Medulla oblongata (tissue), 1 donor: Measurements from ENCODE around the gene OXSM.

Source experiments
- DNase-seq: peaks from one replicate; pipeline ENCODE4 v3.0.0-alpha.2; 2015; ENCODE audit errors: extremely low spot score

OXSM gene

DNA sequence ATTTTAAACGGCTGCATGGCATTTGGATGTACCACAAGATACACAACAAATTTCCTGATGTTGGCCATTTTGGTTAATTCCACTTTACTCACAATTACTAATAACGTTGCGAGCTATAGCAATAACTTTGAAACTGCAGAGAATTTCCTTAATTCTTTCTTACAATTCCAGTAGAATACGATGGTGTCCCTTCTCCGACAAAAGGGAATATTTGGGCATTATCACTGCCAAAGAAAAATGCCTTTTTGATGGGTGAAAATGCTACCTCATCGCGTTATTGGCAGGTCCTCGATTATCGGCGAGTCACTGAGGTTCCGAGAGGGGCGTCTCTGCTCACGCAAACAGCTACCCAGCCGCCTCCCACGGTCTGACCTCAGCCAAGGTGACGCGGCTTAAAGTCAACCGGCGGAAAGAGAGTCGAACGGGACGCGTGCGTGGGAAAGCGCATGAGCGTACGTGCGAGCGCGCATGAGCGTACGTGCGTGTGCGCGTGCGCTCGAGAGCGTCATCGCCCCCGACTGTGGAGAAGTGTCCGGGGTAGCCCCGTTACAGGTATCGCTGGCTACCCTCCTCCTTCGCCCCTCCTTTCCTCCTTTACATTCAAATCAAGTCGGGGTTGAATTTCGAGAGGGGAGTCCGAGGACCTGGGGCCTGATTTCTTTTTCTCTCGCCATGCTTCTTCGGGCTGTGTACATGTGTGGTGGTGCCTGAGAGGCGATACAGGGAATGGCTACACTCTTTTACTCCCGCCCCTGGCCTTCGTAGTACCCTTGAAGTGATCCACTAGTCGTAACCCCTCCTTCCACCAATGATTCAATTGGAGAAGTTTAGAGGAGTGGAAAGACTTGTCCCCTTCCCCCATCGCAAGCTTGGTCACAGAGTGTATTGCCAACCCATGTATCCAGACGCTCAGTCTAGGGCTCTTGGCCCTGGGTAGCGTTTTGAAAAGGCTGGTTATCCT lies at the start of gene OXSM:
Gene OXSM, plus strand, starts transcription at position 495 of the 961 bp plus-strand sequence. CDS start 931 bp downstream, outside the sequence.
- DNase-seq = peak; percentile 92

GRCh38 chr3:25744470-25744869 lies 45.4 kb upstream of the OXSM start:
- DNase-seq = no peak

- DNase-seq = no peak
These were observed 42.9 kb upstream of the OXSM start for GRCh38 chr3:25747033-25747432.

GRCh38 chr3:25748189-25748588 lies 41.7 kb upstream of the OXSM start:
- DNase-seq = no peak

GRCh38 chr3:25749031-25749581 lies 40.8 kb upstream of the OXSM start:
- no peak for DNase-seq

DNA sequence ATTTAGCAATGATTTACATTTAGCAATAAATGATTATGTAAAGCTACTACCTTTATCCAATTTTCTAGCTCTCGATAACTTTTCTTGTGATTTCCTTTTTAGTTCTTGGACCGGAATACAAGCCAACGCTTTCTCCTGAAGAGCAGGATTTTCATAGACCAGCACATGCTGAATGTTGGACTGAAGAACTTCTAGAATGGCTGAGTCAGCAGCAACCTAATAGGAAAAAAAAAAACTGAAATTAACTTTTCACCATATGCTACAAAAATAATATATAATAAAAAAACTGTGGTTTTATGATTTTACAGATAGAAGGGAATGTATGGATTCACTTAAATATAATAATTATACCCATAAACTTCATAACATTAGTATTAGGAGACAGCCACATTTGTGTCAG lies 38.8 kb upstream of the OXSM start:
- DNase-seq = no peak

GRCh38 chr3:25751725-25752124 lies 38.2 kb upstream of the OXSM start:
- no peak for DNase-seq

GRCh38 chr3:25768851-25769250 lies 21.0 kb upstream of the OXSM start:
- no peak for DNase-seq

- no peak for DNase-seq
These were observed 14.0 kb upstream of the OXSM start for GRCh38 chr3:25775936-25776335.

GRCh38 chr3:25780618-25781017 lies 9.3 kb upstream of the OXSM start:
- DNase-seq = no peak

DNA sequence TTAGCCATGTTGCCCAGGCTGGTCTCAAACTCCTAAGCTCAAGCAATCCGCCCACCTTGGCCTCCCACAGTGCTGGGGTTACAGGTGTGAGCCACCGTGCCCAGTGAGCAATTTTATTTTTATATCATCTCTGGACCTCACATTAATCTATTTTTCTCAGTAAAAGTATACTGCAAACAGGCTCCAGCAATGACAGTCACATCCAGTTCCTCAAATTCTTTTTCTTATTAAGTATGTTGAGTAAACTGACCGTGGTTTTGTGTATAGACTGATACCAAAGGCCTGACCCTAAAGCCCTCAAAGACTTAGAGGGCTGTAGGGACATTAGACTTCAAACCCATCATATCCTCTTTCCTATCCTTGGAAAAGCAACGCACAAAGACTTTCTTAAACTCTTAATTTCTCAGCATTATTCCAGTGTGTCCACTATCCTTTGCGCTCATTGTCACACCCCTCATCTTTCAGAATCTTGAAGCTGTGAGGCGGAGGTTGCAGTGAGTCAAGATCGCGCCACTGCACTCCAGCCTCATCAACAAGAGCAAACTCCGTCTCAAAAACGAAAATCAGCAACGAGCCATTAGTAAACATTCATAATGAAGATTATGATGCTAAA lies 8.6 kb upstream of the OXSM start:
- DNase-seq = no peak

DNA sequence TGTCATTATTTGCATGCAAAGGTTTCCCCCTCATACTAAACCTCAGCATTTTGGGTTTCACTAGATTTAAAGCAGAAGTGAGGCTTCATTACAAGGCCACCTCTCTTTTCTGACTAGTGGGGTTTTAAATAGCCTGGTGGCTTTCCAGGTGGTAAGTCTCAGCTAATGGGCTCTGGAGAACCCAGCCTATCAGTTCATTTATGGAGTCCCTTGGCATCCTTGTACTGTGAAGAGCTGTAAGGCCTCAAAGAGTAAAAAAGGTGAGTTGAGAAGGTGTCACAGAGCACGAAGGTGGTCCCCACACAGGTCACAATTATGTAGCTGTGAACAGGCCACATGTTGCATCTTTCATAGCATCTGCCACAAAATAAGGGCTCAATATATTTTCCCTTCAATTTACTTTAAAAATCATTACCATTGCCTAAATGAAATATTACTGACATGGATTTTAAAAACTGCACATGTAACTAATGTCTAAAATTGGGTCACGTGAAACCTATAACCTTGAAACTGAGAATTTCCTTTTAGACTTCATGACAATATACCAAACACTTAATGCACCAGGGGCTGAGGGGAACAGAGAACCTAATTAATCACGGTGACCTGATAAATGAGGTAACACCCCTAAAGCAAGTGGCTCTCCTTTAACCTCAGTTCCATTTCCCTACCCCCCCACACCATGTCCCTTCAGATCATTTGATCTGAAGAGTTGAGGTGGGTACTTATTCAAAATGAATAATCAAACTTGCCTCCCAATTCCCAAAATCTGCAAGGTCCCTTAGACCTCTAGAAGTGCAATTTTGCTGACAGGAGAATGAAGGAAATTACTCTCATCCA lies 7.9 kb upstream of the OXSM start:
- DNase-seq = no peak

- no peak for DNase-seq
These were observed 7.3 kb upstream of the OXSM start for GRCh38 chr3:25782636-25782937.

DNA sequence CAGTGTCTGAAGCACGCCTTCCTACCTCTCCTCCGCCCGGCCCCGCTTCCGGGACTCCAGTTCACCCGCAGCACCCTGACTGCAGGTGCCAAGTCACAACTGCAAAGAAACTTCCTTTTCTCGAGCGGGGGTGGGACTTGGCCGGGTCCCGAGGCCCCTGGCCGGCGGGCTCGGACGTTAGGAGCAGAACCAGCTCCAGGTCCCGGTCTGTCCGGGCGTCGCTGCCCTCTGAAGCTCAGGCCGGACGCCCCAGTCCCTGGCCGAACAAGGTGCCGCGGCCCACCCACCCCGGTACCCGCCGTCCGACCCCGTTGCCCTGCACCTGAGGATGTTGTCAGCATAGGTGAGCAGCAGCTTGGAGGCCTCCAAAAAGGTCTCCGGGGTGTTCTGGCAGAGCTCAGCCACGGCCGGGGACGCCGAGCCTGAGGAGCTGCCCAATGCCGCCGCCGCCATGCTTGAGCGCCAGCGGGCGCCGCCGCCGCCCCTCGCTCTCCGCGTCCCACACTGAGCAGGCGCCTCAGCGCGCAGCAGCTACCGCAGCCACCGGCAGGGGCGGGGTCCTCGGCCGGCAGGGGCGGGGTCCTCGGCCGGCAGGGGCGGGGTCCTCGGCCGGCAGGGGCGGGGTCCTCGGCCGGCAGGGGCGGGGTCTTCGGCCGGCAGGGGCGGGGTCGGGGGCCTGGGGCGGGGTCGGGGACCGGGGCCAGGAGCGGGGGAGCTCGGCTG lies 6.8 kb upstream of the OXSM start, which contains the start of gene NGLY1:
Gene NGLY1, minus strand, starts transcription at position 506 of the 723 bp plus-strand sequence. Its CDS starts 53 bp downstream, at position 453.
- peak; percentile 83 for DNase-seq

DNA sequence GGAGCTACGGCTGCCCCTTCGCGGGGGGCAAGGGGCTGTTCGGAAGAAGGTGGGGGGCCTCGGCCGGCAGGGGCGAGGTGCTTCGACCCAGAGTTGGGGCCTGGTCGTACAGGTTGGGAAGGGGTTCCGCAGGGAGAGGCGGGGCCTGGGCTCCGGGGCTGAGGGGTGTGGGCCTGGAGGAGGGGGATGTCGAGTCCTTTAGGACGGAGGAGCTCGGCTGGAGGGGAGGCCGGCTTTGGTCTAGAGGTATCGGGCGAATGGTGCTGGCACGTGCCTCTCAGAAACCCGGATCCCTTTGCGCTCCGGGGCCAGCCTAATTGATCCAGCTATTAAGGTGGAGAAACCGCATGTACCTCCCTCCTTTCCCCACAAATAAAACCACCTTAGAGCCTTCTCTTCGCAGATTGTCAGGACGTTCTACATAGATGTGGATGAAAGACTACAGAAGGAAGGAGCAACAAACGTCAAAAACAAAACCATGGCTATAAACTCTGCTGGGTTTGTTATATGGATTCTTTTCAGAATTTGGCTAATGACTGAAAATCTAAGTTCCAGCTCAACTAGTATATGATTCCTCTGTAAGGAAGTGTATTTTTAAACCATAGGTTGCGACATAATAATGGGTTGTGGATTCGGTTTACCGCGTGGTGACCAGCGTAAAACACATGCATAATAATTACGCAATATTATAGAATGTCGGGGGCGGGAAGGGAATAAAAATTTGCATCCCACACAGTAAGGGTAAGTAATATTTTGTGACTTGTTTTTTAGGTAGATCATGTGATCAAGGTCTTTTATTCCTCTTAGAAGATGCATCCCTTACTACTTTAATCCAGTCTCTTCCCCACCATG lies 6.0 kb upstream of the OXSM start:
- DNase-seq = peak; percentile 38

- no peak for DNase-seq
These were observed 4.9 kb upstream of the OXSM start for GRCh38 chr3:25784971-25785370.

DNA sequence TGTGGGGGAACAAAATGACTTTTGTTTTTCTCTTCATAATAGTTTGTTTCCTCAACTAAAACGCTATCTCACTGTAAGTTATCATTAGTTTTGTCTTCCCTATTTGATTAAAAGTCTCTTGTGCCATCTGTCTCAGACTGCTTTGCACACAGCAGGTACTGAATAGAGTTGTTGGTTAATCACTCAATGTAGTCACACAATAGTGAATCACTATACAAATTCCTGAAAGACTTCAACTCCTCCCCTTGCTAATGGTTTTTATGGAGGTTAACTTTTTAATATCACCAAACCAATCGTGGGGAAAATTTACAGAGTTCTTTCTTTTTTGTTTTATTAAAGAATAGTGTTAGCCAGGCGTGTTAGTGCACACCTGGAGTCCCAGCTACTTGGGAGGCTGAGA lies 4.1 kb upstream of the OXSM start:
- no peak for DNase-seq

- DNase-seq = no peak
These were observed 2.2 kb upstream of the OXSM start for GRCh38 chr3:25787689-25788088.

- DNase-seq = no peak
These were observed 688 bp upstream of the OXSM start for GRCh38 chr3:25789209-25789595.

DNA sequence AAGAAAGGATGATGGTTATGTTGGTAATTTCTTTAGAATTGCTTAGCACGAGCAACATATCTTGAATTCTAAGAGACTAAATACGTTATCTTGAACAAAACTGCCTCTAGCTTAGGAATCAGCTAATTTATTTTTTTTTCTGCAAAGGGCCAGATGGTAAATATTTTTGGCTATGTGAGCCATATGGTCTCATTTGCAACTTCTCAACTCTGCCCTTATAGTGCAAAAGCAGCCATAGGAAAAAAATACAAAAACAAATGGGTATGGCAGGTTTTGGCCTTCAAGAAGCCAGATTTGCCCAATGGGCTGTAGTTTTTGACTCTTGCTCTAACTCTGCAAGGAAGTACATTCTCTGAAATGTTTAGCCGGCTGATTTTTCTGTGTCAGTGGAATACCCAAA lies 11.9 kb downstream of the OXSM start:
- no peak for DNase-seq
